ENCODE data around the gene DENND5B.

- TF ChIP-seq POLR2A (IDR thresholded peaks at IDR 0.05) (no peak), CTCF (IDR thresholded peaks at IDR 0.05) (no peak)
Measured at GRCh38 chr12:31521964-31522363, 69.0 kb downstream of the DENND5B start.
